Activated T-cell treated with anti-CD3 and anti-CD28 coated beads, Interleukin-2, amount 50 U/mL, for 4 hours (primary cell): ENCODE measurements around the gene GLRA3. TPM values are rescaled to one million over a fixed set of nuclear protein-coding genes. Genes with fewer than 3 reads are reported as not detected.
"Not testable (repeated sequence)": the region's sequence is repeated elsewhere in the genome, so short reads cannot be mapped to it uniquely, and the experiment has no call there.

Experiments
- ATAC-seq, 2 donors: fragments of 200-7000 bp; cut with Tn5 transposase; one replicate each; pipeline ENCODE4 v1.10.0; 2021
- DNase-seq: peaks from one replicate; pipeline ENCODE4 v3.0.0-alpha.2; 2020
- H3K27me3 Mint-ChIP-seq: one replicate; pipeline ENCODE4 v1.8.0; 2021; ENCODE audit warnings: low read depth, mixed read lengths
- H3K36me3 Mint-ChIP-seq: one replicate; pipeline ENCODE4 v1.8.0; 2022; ENCODE audit warnings: mixed read lengths; ENCODE audit not compliant: insufficient read depth
- H3K4me1 Mint-ChIP-seq: one replicate; pipeline ENCODE4 v1.8.0; 2021; ENCODE audit warnings: low read depth, mixed read lengths
- H3K4me3 Mint-ChIP-seq: one replicate; pipeline ENCODE4 v1.8.0; 2021; ENCODE audit warnings: mild to moderate bottlenecking, moderate library complexity, mixed read lengths
- H3K9me3 Mint-ChIP-seq: one replicate; pipeline ENCODE4 v1.8.0; 2021; ENCODE audit warnings: mixed read lengths
- total RNA-seq, 3 donors: library from RNA; stranded (reverse); gene quantifications; one replicate each; pipeline ENCODE4 v1.2.1, GENCODE V29; 2021

The GLRA3 gene
- total RNA-seq, 3 donors from 2014 or later: not detected

DNA sequence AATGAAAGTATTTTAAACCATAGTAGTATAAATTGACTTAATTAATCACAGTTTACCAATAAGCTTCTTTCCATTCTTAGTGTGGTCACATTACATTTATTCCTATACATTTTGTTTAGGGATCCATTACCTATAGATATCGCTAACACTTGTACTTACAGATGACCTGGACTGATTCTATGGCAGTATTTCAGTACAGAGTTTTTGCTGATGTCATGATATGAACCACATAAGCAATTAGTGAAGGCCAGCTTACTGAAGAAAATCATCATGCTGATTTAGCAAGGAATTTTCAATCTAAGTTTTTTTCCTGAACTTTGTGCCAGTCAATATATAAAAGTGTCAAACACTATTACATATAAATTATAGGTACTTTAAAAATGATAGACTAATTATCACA lies 193.3 kb downstream of the GLRA3 start:
- Mint-ChIP-seq H3K4me1 (peaks cover 3% of the 10 kb centered on the region), H3K27me3 (no peaks in the 10 kb centered on the region), H3K9me3 (no peaks in the 10 kb centered on the region), H3K4me3 (no peak overlapping the region), H3K36me3 (no peaks in the 10 kb centered on the region)
- DNase-seq (no peak), ATAC-seq (no peak)

DNA sequence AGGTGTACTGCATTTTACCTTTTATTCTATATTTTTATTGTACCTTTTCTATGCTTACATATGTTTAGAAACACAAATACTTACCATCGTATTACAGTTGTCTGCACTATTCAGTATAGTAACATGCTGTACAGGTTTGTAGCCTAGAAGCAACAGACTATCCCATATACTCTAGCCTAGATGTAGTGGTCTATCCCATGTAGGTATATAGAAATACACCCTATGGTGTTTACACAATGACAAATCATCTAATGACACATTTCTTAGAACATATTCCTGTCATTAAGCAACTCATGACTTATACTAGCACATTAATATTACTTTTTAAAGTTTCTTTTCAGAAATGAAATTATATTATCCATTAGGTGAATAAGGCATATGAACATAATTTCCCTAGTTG lies 195.6 kb downstream of the GLRA3 start:
- H3K27me3 Mint-ChIP-seq: no peaks in the 10 kb centered on the region
- DNase-seq: no peak
- no peak overlapping the region for H3K4me3 Mint-ChIP-seq
- H3K9me3 Mint-ChIP-seq: no peaks in the 10 kb centered on the region
- peaks cover 3% of the 10 kb centered on the region for H3K4me1 Mint-ChIP-seq
- no peak for ATAC-seq
- no peaks in the 10 kb centered on the region for H3K36me3 Mint-ChIP-seq

DNA sequence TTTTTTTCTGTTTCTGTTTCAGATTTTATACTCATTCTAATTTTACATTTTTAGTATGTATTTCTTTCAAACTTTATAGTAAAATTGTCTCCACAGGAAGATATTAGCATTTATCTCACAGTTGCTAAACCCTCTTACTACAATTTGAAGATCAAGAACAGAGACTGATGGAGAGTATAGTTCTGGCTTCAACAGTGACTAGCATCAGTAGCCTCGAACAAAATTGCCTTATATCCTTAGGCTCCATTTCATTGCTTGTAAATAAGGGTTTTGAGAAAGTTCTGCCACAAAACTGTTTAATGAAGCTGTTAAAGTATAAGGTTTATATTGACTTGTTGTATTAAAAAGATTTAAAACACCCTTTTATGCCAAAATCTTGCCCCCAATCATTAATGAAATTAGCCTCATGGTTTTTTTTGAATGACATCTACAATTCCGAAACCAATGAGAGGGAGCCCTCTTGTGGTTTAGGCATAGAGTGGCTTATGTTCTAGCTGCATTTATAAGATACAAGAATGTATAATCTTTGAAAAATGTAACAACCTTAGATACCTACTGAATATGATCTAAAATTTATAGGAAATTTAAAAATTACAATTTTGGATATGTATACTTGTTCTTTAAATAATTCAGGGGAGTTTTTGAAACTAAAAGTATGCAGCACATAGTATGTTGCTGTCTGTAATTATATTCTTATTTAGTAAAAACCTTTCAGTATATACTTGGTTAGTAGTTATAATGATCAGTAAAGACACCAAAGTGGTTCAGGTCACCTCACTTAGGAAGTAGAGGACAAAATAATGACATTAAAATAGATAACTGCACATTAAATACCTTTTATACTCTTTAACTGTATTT lies 196.9 kb downstream of the GLRA3 start:
- no peaks in the 10 kb centered on the region for H3K9me3 Mint-ChIP-seq
- no peak overlapping the region for H3K4me3 Mint-ChIP-seq
- peaks cover 3% of the 10 kb centered on the region for H3K4me1 Mint-ChIP-seq
- ATAC-seq (peak in 1 of 2 donors; percentile 52), DNase-seq (no peak)
- H3K36me3 Mint-ChIP-seq: no peaks in the 10 kb centered on the region
- no peaks in the 10 kb centered on the region for H3K27me3 Mint-ChIP-seq

DNA sequence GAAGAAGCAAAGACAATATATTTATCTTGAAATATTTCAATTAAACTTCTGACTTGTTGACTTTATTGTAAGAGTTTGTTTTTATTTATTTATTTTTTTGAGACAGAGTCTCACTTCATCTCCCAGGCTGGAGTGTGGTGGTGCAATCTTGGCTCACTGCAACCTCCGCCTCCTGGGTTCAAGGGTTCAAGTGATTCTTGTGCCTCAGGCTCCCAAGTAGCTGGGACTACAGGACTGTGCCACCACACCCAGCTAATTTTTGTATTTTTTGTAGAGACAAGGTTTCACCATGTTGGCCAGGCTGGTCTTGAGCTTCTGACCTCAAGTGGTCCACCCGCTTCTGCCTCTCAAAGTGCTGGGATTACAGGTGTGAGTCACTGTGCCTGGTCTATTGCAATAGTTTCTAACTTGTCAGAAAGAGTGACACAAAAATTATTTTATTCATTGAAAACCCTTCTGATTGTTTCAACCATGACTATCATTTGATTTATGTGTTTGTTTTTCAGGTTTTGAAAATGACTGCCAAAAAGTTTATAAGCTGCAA lies 199.1 kb downstream of the GLRA3 start:
- H3K27me3 Mint-ChIP-seq, ATAC-seq, H3K36me3 Mint-ChIP-seq, DNase-seq, H3K4me1 Mint-ChIP-seq, H3K9me3 Mint-ChIP-seq, H3K4me3 Mint-ChIP-seq: not testable (repeated sequence)

DNA sequence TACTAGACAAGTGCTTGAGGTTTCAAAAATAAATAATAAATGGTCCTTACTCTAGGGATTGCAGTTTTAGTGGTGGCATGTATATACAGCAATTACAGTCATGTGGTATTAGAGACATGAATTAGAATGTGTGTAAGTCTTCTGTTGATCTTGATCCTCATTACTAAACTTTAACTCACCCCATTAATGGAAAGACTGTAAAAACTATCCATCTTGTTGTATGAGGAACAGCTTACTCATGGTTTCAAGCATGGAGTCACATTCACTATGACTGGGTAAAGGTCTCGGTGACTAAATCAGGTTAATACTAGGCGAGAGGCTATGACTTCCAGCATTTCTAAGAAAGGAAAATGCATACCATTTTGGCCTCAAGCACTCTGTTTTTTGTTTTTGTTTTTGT lies 199.8 kb downstream of the GLRA3 start:
- no peaks in the 10 kb centered on the region for H3K36me3 Mint-ChIP-seq
- no peak for DNase-seq
- H3K4me1 Mint-ChIP-seq: peaks cover 3% of the 10 kb centered on the region
- H3K27me3 Mint-ChIP-seq: no peaks in the 10 kb centered on the region
- peak in 1 of 2 donors; percentile 46 for ATAC-seq
- H3K4me3 Mint-ChIP-seq: no peak overlapping the region
- no peaks in the 10 kb centered on the region for H3K9me3 Mint-ChIP-seq

DNA sequence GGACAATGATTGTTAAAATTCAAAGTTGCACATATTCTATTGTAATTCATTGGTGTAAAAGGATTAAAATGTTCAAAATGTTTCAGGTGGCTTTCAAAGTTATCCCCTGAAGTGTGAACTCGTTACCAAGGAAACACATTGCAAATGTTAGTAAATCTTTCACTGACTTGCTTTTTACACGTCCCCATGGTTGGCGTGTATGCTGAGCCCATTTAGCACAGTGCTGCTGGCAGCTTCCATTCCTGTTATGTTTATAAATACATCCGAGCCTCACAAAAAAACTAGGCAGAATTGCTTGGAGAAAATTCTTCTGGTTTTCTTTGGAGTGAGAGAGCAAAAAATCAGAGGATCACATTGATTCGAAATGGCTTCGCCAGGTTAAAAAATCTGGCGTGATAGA lies 200.9 kb downstream of the GLRA3 start:
- Mint-ChIP-seq H3K4me3 (no peak overlapping the region), H3K27me3 (no peaks in the 10 kb centered on the region), H3K36me3 (no peaks in the 10 kb centered on the region), H3K9me3 (no peaks in the 10 kb centered on the region), H3K4me1 (no peaks in the 10 kb centered on the region)
- ATAC-seq: no peak
- DNase-seq: no peak

DNA sequence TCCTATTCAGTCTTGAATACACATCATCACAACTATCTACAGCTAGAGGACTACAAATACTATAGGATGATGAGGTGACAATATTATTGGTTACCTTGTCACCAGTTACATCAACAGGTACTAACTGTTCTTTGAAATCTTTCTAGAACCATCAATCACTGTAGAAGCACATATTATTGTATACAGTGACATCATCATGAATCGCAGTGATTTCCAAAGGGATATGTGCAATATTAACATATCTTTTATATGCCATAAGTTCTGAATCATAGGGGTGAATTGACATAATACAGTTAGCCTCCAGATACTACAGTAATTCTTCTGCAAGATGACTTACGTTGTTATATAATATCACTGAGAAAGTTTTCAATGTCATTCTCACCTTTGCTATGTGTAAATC lies 201.6 kb downstream of the GLRA3 start:
- no peak for DNase-seq
- Mint-ChIP-seq H3K36me3 (no peaks in the 10 kb centered on the region), H3K9me3 (no peaks in the 10 kb centered on the region), H3K27me3 (no peaks in the 10 kb centered on the region), H3K4me3 (no peak overlapping the region), H3K4me1 (no peaks in the 10 kb centered on the region)
- ATAC-seq: no peak

DNA sequence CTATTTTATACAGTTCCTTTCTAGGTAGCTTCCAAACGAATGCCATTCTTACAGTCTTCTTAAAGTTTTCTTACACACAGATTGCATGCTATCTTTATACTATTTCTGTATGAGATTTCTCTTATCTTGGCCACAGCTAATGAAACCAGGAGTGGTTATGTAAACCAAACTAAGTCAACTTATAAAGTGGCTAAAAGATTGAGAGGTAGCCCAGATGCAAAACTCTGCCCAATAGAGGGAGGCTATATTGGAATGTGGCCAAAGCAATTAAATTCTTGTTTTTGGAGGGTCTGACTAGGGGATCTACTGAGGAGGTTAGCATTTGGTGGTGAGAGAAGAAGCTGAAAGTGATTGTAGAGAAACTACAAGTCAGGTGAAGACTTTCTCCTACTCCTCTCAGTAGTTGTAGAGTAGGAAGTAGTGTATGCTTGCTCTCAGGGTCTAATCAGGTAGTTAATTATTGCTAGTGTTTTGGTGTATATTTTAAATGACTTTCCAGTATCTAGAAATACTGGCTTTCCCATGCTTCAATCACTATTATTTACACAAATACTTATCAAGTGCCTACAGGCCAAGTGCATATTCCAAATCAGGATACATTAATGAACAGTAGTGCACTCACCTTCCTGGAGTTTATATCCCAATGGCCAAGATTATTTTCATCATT lies 202.6 kb downstream of the GLRA3 start:
- DNase-seq (no peak), ATAC-seq (no peak)
- no peaks in the 10 kb centered on the region for H3K27me3 Mint-ChIP-seq
- H3K36me3 Mint-ChIP-seq: no peaks in the 10 kb centered on the region
- no peaks in the 10 kb centered on the region for H3K9me3 Mint-ChIP-seq
- no peak overlapping the region for H3K4me3 Mint-ChIP-seq
- H3K4me1 Mint-ChIP-seq: no peaks in the 10 kb centered on the region

DNA sequence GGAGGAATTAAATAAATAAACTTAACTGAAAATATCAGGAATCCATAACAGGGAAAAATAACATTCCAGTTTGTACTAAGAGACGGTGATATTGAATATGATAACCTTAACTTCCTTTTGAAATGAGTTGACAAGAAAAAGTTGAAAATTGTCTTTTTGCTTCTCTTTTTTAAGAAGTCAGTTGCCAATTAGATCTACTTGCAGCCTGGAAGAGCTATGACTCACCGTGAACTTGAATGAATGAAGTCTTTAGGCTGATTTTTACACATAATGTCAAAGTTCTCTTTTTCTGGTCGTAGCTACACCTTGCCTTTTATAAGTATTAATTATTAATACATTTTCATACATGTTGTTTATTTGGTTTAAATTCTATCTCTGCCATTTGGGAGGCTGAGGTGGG lies 212.4 kb downstream of the GLRA3 start:
- Mint-ChIP-seq H3K27me3 (no peaks in the 10 kb centered on the region), H3K36me3 (no peaks in the 10 kb centered on the region), H3K9me3 (peaks cover 4% of the 10 kb centered on the region), H3K4me3 (no peak overlapping the region), H3K4me1 (no peaks in the 10 kb centered on the region)
- DNase-seq: no peak
- ATAC-seq: no peak

DNA sequence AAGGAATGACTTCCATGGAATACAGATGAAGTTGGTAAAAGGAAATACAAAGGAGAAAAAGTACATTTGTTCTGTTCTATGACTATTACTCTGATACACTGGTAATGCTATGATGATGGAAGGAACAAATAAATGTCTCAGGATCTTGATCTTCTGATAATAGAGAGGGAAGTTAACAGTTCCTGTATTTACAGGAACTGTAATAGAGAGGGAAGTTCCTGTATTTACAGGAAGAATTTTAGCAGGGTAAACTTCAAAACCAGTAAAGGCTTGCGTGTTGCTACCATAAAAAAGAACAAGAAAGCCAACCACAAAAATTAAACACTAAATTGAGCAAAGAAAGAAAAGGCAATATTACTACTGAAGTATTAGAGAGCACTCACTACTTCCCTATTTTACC lies 215.1 kb downstream of the GLRA3 start:
- H3K4me1 Mint-ChIP-seq: no peaks in the 10 kb centered on the region
- ATAC-seq: no peak
- peaks cover 4% of the 10 kb centered on the region for H3K9me3 Mint-ChIP-seq
- H3K27me3 Mint-ChIP-seq: no peaks in the 10 kb centered on the region
- no peaks in the 10 kb centered on the region for H3K36me3 Mint-ChIP-seq
- no peak overlapping the region for H3K4me3 Mint-ChIP-seq
- DNase-seq: no peak

DNA sequence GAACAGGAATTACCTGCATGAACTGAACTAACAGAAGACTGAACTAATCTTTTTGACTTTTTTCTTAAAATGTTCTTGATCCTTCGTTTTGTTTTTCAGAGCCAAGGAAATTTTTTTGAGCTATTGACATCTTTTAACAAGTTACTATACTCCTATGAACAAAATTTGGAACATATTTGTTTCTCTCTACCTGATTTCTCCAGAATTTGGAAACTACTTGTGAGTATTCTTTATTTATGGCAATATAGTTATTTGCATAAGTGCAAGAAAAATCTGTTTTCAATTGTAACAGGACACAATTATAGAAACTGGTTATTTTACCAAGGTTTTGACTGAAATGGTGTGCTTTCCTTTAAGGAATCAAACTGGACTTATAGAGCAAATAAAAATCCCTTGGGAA lies 217.3 kb downstream of the GLRA3 start:
- DNase-seq (no peak), ATAC-seq (no peak)
- Mint-ChIP-seq H3K4me3 (no peak overlapping the region), H3K27me3 (no peaks in the 10 kb centered on the region), H3K36me3 (no peaks in the 10 kb centered on the region), H3K4me1 (no peaks in the 10 kb centered on the region), H3K9me3 (peaks cover 4% of the 10 kb centered on the region)

DNA sequence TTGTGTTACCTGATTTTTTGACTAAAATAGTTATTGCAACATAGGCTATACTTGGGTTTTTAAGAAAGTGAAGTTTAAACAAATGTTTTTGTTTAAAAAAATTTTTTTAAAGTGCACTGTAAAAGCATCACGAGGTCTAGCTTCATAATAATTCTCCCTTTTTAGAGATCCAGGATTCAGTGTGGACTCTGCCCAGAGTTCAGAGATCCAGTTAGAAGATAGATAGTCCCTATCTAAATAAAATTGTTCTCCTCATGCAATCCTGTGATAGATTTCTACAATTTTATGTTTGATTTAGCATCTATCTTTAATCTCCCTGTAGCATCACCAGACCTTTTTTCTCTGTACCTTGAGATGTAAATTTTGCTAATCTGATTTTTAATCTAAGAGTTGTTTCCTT lies 221.3 kb downstream of the GLRA3 start:
- DNase-seq: no peak
- no peak for ATAC-seq
- no peaks in the 10 kb centered on the region for H3K9me3 Mint-ChIP-seq
- H3K4me3 Mint-ChIP-seq: no peak overlapping the region
- H3K36me3 Mint-ChIP-seq: no peaks in the 10 kb centered on the region
- no peaks in the 10 kb centered on the region for H3K27me3 Mint-ChIP-seq
- no peaks in the 10 kb centered on the region for H3K4me1 Mint-ChIP-seq

DNA sequence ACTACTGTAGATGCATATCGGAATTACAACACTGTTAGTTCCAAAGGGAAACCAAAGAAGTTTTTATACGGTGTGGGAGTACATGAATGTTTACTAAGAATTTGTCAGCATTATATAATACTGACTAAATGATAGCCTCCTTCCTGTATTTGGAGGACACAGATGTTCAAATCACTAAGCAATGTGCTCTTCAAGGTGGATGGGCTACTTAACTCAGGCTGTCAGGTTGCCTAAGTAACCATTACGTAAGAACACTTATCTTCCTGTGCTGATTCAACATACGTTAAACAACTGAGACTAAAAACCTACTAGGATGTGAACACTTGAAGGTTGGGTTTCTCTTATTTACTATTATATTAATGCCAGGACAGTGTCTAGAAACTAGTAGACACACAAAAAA lies 224.8 kb downstream of the GLRA3 start:
- no peaks in the 10 kb centered on the region for H3K9me3 Mint-ChIP-seq
- no peak for ATAC-seq
- no peak for DNase-seq
- no peaks in the 10 kb centered on the region for H3K4me1 Mint-ChIP-seq
- H3K27me3 Mint-ChIP-seq: no peaks in the 10 kb centered on the region
- no peak overlapping the region for H3K4me3 Mint-ChIP-seq
- no peaks in the 10 kb centered on the region for H3K36me3 Mint-ChIP-seq

DNA sequence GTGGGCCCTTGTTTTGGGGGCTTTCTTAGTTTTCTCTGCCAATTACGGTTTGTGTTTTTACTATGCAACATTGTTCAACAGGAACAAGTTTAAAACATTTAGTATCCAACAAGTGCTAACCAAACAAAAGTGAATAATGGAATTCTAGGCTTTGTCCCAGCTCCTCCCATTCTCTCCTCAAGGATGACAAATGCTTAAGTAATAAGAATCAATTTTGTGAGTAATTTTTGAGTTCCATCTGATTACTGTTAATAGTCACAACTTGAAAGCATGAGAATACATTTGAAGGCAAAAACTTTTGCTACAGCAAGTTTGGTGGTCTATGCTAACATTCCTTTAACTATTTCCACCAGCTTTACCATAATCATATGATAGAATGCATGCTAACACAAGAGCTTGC lies 228.7 kb downstream of the GLRA3 start:
- H3K9me3 Mint-ChIP-seq: no peaks in the 10 kb centered on the region
- H3K27me3 Mint-ChIP-seq: no peaks in the 10 kb centered on the region
- DNase-seq: no peak
- H3K4me3 Mint-ChIP-seq: no peak overlapping the region
- H3K36me3 Mint-ChIP-seq: no peaks in the 10 kb centered on the region
- no peaks in the 10 kb centered on the region for H3K4me1 Mint-ChIP-seq
- ATAC-seq: no peak

DNA sequence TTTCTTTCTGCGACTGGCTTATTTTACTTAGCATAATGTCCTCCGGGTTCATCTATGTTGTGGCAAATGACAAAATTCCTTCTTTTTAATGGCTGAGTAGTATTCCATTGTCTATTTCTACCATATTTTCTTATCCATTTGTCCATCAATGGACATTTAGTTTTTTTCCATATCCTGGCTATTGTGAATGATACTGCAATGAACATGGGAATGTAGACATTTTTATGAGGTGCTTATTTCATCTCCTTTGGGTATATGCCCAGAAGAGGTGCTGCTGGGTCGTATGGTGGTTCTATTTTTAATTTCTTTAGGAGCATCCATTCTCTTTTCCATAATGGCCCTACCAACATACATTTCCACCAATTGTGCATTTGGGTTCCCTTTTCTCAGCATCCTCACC lies 230.2 kb downstream of the GLRA3 start:
- no peaks in the 10 kb centered on the region for H3K27me3 Mint-ChIP-seq
- ATAC-seq (no peak), DNase-seq (no peak)
- H3K9me3 Mint-ChIP-seq: no peaks in the 10 kb centered on the region
- H3K4me1 Mint-ChIP-seq: no peaks in the 10 kb centered on the region
- H3K36me3 Mint-ChIP-seq: no peaks in the 10 kb centered on the region
- H3K4me3 Mint-ChIP-seq: no peak overlapping the region
